ENCODE data around the gene BRSK1. TPM values are rescaled to one million over a fixed set of nuclear protein-coding genes. Genes with fewer than 3 reads are reported as not detected.

The BRSK1 gene
- total RNA-seq, 1 donor from 2014 or later, result 24.1 TPM

DNA sequence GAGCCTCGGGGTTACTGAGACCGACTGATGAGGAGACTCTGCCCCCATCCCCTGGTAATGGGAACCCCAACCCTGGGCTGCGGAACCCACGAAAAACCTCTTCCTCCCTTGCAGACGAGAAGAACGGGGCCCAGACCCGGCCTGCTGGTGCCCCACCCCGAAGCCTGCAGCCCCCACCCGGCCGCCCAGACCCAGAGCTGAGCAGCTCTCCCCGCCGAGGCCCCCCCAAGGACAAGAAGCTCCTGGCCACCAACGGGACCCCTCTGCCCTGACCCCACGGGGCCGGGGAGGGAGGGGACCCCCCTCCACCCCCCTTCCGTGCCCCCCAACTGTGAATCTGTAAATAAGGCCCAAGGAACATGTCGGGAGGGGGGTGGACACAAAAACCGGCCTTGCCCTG is 28.0 kb downstream of the BRSK1 start:
- Histone ChIP-seq H3K4me3 (no peak overlapping the region), H3K27me3 (no peaks in the 10 kb centered on the region), H3K4me1 (no peaks in the 10 kb centered on the region), H3K27ac (no peak overlapping the region), H3K79me2 (ENCODE audit: low read depth) (no peaks in the 10 kb centered on the region), H3K36me3 (no peaks in the 10 kb centered on the region), H4K20me1 (ENCODE audit: low read depth) (no peaks in the 10 kb centered on the region), H2AFZ (replicated peaks) (no peak overlapping the region), H3K9me3 (ENCODE audit: low read depth) (no peaks in the 10 kb centered on the region), H3K9ac (no peak overlapping the region), H3F3A (ENCODE audit: low read depth) (peaks cover 10% of the 10 kb centered on the region), H3K4me2 (no peak overlapping the region)
- H3K27ac Mint-ChIP-seq, result no peak overlapping the region
- TF ChIP-seq CTCF (IDR thresholded peaks at IDR 0.05) (no peak), EZH2phosphoT487 (IDR thresholded peaks at IDR 0.05) (no peak), EZH2 (IDR thresholded peaks at IDR 0.05) (no peak)
- peaks cover 2% of the 10 kb centered on the region for H3K9me3 Mint-ChIP-seq
- H3K36me3 Mint-ChIP-seq, result peaks cover 23% of the 10 kb centered on the region
- H3K4me3 Mint-ChIP-seq, result no peak overlapping the region
- no peak for DNase-seq (ENCODE audit: low spot score)
- H3K4me1 Mint-ChIP-seq, result peaks cover 15% of the 10 kb centered on the region
- peaks cover 10% of the 10 kb centered on the region for H3K27me3 Mint-ChIP-seq (ENCODE audit: insufficient read depth, low read depth)

DNA sequence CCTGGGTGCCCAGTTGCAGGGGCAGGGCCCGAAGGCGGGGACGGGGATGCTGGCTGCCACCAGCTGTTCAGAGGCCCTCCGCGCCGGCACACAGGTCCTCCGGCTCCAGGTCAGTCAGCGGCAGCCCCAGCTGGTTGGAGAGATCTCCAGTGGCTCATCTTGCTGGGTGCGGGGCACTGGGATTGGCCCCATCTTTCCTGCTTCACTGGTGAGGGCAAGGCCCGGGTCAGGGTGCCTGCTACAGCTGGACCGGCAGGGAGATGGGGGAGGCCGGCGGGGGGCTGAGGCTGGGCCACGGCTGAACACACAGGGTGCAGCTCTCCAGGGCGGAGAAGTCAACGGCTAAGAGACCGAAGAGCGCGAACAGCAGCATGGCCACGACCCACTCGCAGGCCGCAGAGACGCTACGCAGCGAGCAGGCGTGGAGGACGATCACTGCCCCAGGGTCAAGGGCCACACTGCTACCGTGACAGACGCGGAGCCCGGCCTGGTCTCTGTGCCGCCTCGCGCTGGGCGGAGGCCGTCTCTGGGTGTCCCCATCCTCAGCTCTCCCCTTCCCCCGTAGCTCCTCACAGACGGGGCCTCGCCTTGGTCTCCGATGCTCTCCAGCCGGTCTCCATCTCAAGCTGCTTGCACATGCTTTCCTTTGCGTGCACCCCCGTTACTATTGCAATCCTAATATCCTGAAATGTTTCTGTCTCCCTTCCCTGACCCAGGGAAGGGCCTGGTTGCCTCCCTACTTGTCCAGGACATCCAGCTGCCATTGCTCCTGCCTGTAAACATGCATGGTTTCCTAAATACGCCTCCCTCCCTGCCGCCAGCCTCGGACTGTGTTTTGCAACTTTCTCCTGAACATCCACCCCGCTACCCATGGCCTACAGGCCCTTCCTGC is 29.1 kb downstream of the BRSK1 start:
- H3K4me1 ChIP-seq, result no peaks in the 10 kb centered on the region
- no peak overlapping the region for H3K4me3 ChIP-seq
- peaks cover 10% of the 10 kb centered on the region for H3K27me3 Mint-ChIP-seq (ENCODE audit: insufficient read depth, low read depth)
- peaks cover 10% of the 10 kb centered on the region for H3F3A ChIP-seq (ENCODE audit: low read depth)
- TF ChIP-seq EZH2phosphoT487 (IDR thresholded peaks at IDR 0.05), result no peak
- no peak for TF ChIP-seq EZH2 (IDR thresholded peaks at IDR 0.05)
- TF ChIP-seq CTCF (IDR thresholded peaks at IDR 0.05), result no peak
- H3K27ac Mint-ChIP-seq, result peak overlapping the region; percentile 42
- peak overlapping the region; percentile 44 for H3K4me3 Mint-ChIP-seq
- peaks cover 19% of the 10 kb centered on the region for H3K36me3 Mint-ChIP-seq
- H3K27me3 ChIP-seq, result no peaks in the 10 kb centered on the region
- H3K79me2 ChIP-seq (ENCODE audit: low read depth), result no peaks in the 10 kb centered on the region
- no peaks in the 10 kb centered on the region for H3K9me3 ChIP-seq (ENCODE audit: low read depth)
- DNase-seq (ENCODE audit: low spot score), result no peak
- peak overlapping the region; percentile 53 for H3K27ac ChIP-seq
- no peaks in the 10 kb centered on the region for H4K20me1 ChIP-seq (ENCODE audit: low read depth)
- H3K9me3 Mint-ChIP-seq, result no peaks in the 10 kb centered on the region
- peaks cover 15% of the 10 kb centered on the region for H3K4me1 Mint-ChIP-seq
- no peak overlapping the region for H2AFZ ChIP-seq (replicated peaks)
- no peaks in the 10 kb centered on the region for H3K36me3 ChIP-seq
- no peak overlapping the region for H3K9ac ChIP-seq
- no peak overlapping the region for H3K4me2 ChIP-seq

DNA sequence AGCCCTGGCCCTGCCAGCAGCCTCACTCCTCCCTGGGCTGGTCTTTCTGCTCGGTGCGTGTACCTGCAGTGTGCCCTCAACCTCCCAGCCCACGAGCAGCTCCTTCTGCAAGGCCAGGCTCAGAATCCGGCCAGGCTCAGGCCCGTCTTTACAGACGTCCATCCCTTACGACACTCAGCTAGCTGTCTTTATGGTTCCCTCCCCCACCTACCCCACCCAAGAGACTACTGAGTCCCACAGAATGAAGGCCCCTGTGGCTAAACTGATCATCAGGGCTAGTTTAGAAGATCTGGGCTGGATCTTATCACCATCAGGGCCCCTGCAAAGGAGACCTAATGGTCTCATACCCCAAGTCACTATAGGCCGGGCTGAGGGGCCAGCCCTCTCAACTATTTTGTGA is 30.6 kb downstream of the BRSK1 start:
- DNase-seq (ENCODE audit: low spot score), result no peak
- peaks cover 12% of the 10 kb centered on the region for H3K36me3 Mint-ChIP-seq
- no peaks in the 10 kb centered on the region for H3K4me1 ChIP-seq
- no peak overlapping the region for H3K4me2 ChIP-seq
- H3K36me3 ChIP-seq, result no peaks in the 10 kb centered on the region
- no peaks in the 10 kb centered on the region for H3K27me3 ChIP-seq
- no peaks in the 10 kb centered on the region for H3K9me3 ChIP-seq (ENCODE audit: low read depth)
- H3F3A ChIP-seq (ENCODE audit: low read depth), result peaks cover 10% of the 10 kb centered on the region
- H3K79me2 ChIP-seq (ENCODE audit: low read depth), result no peaks in the 10 kb centered on the region
- peaks cover 12% of the 10 kb centered on the region for H3K4me1 Mint-ChIP-seq
- no peaks in the 10 kb centered on the region for H3K9me3 Mint-ChIP-seq
- H3K27me3 Mint-ChIP-seq (ENCODE audit: insufficient read depth, low read depth), result peaks cover 10% of the 10 kb centered on the region
- TF ChIP-seq CTCF (IDR thresholded peaks at IDR 0.05) (no peak), EZH2phosphoT487 (IDR thresholded peaks at IDR 0.05) (no peak), EZH2 (IDR thresholded peaks at IDR 0.05) (no peak)
- no peaks in the 10 kb centered on the region for H4K20me1 ChIP-seq (ENCODE audit: low read depth)
- H3K4me3 Mint-ChIP-seq, result no peak overlapping the region
- H3K27ac Mint-ChIP-seq, result no peak overlapping the region
- no peak overlapping the region for H3K4me3 ChIP-seq
- no peak overlapping the region for H3K9ac ChIP-seq
- H3K27ac ChIP-seq, result no peak overlapping the region
- H2AFZ ChIP-seq (replicated peaks), result no peak overlapping the region

All from neural progenitor cell (in vitro differentiated cells).